ENCODE results near the gene SLC26A9.

The SLC26A9 gene

DNA sequence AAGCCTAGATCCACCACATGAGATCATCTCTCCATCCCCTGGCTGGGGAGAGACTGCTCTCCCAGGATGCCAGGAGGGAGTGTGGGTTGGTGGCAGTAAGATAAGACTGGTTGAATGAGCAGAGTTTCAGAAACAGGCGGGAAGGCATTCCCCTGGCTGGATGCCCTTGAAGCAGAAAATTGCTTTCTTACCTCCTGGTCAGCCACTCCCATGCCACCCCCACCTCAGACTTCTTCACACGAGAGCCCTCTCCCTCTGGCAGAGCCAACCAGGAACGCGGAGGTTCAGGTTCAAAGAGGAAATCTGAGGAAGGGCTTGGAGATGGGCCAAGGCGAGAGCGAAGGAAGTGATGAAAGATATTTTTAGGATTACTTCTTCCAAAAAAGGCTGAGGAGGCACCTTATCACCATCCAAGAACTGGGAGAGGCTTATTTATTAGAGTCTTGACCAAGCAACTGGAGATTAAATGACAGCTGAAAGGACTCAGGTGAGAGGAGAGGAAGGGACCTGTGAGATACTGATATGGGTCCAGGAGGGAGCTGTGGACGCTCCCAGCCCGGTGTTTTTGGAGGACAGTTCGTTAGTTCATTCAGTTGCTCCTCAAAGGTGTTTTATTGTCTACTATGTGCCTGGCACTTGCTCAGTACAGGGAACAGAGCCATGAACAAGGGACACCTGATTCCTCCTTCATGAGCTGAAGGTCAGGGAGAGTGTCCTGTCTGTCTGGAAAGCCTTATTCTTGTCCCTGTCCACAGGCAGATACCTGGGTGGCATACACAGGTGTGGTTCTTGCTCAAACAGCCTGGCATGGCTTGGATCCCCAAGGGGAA is 18.9 kb upstream of the SLC26A9 start (continued):
- TF ChIP-seq ZFHX2 (tag by site-specific recombination; conservative IDR thresholded peaks at IDR 0.05) (peak; percentile 87), ZNF660 (tag by site-specific recombination; IDR thresholded peaks at IDR 0.05) (peak; percentile 62), ZNF561 (tag by site-specific recombination; IDR thresholded peaks at IDR 0.05; ENCODE audit: borderline replicate concordance) (peak; percentile 80; the same call in 1 of the 2 replicates)
- TF ChIP-seq, protein P1, sequence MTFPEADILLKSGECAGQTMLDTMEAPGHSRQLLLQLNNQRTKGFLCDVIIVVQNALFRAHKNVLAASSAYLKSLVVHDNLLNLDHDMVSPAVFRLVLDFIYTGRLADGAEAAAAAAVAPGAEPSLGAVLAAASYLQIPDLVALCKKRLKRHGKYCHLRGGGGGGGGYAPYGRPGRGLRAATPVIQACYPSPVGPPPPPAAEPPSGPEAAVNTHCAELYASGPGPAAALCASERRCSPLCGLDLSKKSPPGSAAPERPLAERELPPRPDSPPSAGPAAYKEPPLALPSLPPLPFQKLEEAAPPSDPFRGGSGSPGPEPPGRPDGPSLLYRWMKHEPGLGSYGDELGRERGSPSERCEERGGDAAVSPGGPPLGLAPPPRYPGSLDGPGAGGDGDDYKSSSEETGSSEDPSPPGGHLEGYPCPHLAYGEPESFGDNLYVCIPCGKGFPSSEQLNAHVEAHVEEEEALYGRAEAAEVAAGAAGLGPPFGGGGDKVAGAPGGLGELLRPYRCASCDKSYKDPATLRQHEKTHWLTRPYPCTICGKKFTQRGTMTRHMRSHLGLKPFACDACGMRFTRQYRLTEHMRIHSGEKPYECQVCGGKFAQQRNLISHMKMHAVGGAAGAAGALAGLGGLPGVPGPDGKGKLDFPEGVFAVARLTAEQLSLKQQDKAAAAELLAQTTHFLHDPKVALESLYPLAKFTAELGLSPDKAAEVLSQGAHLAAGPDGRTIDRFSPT (tag by site-specific recombination; IDR thresholded peaks at IDR 0.05): no peak
- TF ChIP-seq, protein P2, sequence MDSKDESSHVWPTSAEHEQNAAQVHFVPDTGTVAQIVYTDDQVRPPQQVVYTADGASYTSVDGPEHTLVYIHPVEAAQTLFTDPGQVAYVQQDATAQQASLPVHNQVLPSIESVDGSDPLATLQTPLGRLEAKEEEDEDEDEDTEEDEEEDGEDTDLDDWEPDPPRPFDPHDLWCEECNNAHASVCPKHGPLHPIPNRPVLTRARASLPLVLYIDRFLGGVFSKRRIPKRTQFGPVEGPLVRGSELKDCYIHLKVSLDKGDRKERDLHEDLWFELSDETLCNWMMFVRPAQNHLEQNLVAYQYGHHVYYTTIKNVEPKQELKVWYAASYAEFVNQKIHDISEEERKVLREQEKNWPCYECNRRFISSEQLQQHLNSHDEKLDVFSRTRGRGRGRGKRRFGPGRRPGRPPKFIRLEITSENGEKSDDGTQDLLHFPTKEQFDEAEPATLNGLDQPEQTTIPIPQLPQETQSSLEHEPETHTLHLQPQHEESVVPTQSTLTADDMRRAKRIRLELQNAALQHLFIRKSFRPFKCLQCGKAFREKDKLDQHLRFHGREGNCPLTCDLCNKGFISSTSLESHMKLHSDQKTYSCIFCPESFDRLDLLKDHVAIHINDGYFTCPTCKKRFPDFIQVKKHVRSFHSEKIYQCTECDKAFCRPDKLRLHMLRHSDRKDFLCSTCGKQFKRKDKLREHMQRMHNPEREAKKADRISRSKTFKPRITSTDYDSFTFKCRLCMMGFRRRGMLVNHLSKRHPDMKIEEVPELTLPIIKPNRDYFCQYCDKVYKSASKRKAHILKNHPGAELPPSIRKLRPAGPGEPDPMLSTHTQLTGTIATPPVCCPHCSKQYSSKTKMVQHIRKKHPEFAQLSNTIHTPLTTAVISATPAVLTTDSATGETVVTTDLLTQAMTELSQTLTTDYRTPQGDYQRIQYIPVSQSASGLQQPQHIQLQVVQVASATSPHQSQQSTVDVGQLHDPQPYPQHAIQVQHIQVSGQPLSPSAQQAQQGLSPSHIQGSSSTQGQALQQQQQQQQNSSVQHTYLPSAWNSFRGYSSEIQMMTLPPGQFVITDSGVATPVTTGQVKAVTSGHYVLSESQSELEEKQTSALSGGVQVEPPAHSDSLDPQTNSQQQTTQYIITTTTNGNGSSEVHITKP (tag by site-specific recombination; IDR thresholded peaks at IDR 0.05): peak; percentile 85

DNA sequence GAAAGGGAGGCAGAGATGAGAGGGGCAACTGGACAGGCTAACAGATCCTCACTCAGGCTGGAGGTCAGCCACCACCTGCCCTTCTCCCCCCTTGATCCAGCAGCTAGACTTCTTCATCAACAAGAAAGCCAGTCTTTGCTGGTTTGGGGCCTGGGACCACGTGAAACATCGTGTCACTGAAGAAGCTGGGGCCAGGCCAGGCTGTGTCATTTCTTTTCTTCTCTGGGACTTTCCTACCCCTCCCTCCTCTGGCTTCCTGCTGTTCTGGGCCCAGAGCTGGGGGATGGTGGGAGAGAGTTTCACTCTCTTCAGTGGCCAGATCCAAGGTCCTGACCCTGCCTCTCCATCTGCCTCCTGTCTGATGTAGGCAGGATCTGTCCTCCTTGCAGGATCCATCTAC is 18.1 kb upstream of the SLC26A9 start:
- Histone ChIP-seq H3K36me3 (ENCODE audit: control insufficient read depth in 2 of 2, insufficient read depth in 1 of 2, low read length in 2 of 2) (no peaks in the 10 kb centered on the region), H3K4me3 (ENCODE audit: low read depth, low read length) (no peak overlapping the region), H3K4me1 (ENCODE audit: control insufficient read depth, insufficient read depth, low read length) (peaks cover 9% of the 10 kb centered on the region), H3K9me3 (ENCODE audit: control insufficient read depth, insufficient read depth, low read depth, low read length) (no peaks in the 10 kb centered on the region), H3K27ac (ENCODE audit: extremely low read depth, low read depth, low read length) (peak overlapping the region; percentile 22; the same call in 1 of the 2 replicates)
- ChIA-PET CTCF (interaction anchor here (0.6 to 6.9 kb wide), 7 partner anchors 10 to 183 kb away, joined by 3 to 39 read pairs (median 4); no protein-coding TSS in a partner anchor), POLR2A (no interaction called here)
- TF ChIP-seq ZNF341 (tag by site-specific recombination; IDR thresholded peaks at IDR 0.05; ENCODE audit: low read depth) (0 out of 2 replicates have a peak, but pooled peaks have one; percentile 32), ZNF621 (tag by site-specific recombination; IDR thresholded peaks at IDR 0.05) (no peak), EGR2 (tag by site-specific recombination; IDR thresholded peaks at IDR 0.05; ENCODE audit: low read depth) (no peak), MYNN (tag by site-specific recombination; IDR thresholded peaks at IDR 0.05; ENCODE audit: borderline replicate concordance) (no peak)
- TF ChIP-seq, protein P2 (tag by site-specific recombination; IDR thresholded peaks at IDR 0.05): 0 out of 2 replicates have a peak, but pooled peaks have one; percentile 16
- TF ChIP-seq, protein P3, sequence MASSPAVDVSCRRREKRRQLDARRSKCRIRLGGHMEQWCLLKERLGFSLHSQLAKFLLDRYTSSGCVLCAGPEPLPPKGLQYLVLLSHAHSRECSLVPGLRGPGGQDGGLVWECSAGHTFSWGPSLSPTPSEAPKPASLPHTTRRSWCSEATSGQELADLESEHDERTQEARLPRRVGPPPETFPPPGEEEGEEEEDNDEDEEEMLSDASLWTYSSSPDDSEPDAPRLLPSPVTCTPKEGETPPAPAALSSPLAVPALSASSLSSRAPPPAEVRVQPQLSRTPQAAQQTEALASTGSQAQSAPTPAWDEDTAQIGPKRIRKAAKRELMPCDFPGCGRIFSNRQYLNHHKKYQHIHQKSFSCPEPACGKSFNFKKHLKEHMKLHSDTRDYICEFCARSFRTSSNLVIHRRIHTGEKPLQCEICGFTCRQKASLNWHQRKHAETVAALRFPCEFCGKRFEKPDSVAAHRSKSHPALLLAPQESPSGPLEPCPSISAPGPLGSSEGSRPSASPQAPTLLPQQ (tag by site-specific recombination; IDR thresholded peaks at IDR 0.05): peak; percentile 60
